HG02840 (cell line): Measurements from ENCODE around the gene GARNL3.
A peak's percentile ranks its signal among the peaks of the same experiment; 100 is the strongest.

Source experiments
- ATAC-seq: cut with Tn5 transposase; IDR thresholded peaks from one replicate; pipeline ENCODE4 v1.9.1; 2021; ENCODE audit warnings: mild to moderate bottlenecking, moderate library complexity, moderate number of reproducible peaks; ENCODE audit not compliant: unreplicated experiment, low FRiP score

Gene GARNL3

GRCh38 chr9:127264462-127265219 is at the start of gene GARNL3:
TSS of gene GARNL3 (plus strand) at chr9:127264774. CDS start at chr9:127264878, 104 bp downstream.
- ATAC-seq: no peak

- ATAC-seq: no peak
These were observed 49.0 kb upstream of the GARNL3 start for GRCh38 chr9:127215268-127216209.

DNA sequence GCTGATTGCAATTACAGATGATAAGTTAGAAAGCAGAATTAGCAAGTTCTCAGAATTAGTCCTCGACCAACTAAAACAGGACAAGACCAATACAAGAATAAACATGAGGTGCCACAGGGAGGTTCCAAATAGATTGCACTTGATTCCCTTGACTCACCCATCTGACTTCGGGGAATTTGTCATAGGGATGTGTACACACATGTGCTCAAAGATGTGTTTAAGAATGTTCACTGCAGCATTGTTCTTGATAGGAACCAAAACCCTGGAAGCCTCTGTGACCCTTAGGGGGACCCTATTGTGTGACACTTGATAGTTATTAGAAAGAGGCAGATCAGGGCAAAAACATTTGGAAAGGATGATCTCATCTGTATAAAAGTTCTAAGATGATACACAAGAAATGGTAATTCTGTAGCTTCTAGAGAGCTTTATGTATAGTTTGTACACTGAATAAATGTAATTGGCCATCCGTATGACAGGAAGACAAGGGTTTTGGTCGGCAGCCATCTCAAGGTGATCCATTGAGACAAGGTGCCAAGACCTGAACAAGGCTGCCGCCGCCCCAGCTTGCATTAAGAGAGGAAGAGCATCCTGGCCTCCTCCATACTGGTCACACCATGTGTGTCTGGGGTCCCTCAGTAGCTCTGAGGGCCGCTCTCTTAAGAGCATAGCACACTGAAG is 48.2 kb upstream of the GARNL3 start:
- ATAC-seq: no peak

GRCh38 chr9:127216888-127217217 is 47.7 kb upstream of the GARNL3 start:
- no peak for ATAC-seq

DNA sequence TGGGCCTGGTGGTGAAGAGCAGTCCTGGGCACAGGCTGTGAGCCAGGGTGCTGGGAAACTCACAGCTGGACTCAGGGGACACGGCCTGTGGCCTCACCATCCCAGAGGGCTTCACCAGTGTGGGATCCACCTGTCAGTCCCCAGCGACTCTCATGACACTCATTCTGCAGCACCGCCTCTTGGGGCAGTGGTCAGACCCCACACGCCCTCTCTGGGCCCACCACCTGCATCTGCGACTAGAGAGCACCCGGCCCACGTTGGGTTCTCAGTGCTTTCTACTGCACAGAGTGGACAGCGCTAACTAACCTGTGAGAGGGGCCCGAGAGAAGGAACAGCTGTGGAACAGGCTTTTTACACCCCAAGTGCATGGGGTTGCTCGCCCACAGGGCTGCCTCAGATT is 45.8 kb upstream of the GARNL3 start:
- no peak for ATAC-seq

DNA sequence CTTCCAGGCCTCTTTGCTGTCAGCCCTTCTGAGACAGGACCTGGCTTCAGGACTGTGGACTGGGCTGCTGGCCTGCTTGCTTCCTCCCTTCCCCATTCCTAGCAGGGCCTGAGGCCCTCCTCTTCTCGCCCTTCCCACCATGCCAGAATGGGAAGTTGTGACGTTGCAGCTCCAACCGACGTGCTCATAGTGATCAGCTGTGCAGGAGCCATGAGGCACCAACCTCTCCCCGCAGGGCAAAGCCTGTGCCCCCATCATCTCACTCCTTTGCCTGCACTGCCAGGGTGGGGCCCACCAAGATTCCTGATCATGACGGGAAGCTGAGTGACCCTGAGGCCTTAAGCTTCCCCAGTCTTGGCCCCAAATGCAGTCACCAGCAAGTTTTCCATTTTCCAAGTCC is 45.1 kb upstream of the GARNL3 start:
- no peak for ATAC-seq

DNA sequence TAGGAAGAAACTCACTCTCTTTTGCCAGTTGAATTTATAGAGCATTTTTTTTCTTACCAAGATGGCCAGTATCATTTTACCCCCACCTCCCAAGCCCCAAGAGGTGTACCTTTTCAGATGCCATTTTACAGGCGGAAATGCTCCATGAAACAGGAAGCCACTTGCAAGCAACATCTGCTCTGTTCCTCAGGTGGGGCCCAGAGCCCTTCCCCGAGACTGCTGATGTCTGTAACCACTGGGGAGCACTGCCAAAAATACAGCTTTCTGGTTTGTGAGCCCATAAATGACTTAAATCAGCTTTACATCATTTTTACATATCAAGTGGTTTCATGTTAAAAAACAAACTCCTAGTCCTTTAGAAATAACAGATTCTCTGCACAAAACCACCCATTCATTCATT is 42.9 kb upstream of the GARNL3 start:
- no peak for ATAC-seq

GRCh38 chr9:127222388-127223095 is 42.0 kb upstream of the GARNL3 start:
- no peak for ATAC-seq

DNA sequence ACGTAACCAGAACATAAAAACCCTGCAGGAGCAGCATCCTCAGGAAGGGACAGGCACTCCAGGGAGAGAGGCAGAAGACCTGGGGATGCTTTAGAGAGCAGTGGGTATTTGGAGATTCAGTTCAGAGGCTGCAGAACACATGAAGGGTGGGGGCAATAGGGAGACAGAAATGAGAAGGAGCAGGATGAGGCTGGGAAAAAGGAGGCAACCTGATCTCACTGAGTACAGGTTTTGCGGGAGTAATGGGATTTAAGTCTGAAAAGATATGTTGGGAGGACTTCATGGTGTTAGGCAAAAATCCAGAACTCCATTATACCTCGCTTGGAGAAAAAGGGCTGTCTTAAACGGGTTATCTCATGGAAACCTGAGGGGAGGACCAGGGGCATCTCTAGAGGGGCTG is 41.3 kb upstream of the GARNL3 start:
- ATAC-seq: no peak

DNA sequence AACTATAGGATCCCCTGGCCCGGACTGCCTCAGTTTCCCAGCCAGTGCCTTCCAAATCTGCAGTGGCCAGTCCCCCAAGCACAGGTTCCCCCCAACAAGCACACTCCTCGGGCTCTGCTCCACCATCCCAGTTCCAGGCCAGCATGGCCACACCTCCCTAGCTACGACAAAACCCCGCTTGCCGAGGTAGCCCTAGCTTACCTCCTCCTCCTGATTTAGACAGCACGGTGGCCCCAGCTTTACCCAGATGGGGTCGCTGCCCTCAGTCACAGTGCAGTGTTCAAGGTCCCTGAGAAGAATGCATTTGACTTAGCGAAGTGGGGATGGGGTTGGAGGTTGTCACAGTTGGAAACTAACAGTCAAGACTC is 40.8 kb upstream of the GARNL3 start:
- ATAC-seq: no peak

GRCh38 chr9:127224178-127224882 is 40.2 kb upstream of the GARNL3 start:
- peak; percentile 47 for ATAC-seq

GRCh38 chr9:127224883-127225739 is 39.5 kb upstream of the GARNL3 start:
- peak; percentile 42 for ATAC-seq

DNA sequence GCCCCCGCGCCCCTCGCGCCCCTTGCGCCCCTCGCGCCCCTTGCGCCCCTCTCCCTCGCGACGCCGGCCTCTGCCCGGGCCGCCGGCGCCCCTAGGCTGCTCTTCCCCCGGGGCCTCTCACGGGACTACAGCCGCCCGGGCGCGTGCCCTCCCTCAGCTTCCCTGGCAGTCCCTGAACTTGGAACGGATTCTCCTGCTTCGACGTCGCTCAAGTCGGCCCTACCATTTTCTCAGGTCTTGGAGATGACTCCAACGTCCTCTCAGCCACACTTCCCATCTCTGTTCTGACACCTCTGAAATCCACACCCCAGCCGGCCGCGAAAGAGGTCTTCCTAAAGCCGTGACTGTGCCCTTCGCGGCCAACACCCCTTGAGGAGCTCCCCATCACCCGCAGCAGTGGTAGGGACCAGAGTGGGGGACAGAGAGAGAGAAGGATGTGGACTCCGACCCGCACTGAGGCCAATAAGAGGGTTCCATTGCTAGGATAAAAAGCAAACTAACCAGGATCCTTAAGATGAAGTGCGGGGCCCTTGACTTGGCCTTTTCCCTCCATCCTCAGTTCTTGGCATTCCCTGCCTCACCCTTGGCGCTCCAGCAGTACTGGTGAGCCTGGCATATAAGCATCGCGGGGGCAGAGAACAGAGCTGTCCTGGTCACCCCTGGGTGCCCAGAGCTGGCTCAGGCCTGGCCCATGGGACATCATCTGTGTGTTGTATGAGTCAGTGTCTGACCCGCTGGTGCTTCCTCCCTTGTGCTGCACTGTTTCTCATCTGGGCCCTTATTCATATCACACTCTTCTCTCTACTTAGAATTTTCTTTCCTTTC is 38.6 kb upstream of the GARNL3 start:
- peak; percentile 3 for ATAC-seq

- no peak for ATAC-seq
These were observed 34.7 kb upstream of the GARNL3 start for GRCh38 chr9:127229691-127230417.

- no peak for ATAC-seq
These were observed 32.9 kb upstream of the GARNL3 start for GRCh38 chr9:127231666-127232065.

GRCh38 chr9:127232833-127233549 is 31.6 kb upstream of the GARNL3 start:
- no peak for ATAC-seq

GRCh38 chr9:127233550-127233949 is 31.0 kb upstream of the GARNL3 start:
- no peak for ATAC-seq
